ENCODE data around the gene DENND6A. TPM values are rescaled to one million over a fixed set of nuclear protein-coding genes. Genes with fewer than 3 reads are reported as not detected.
A peak's percentile ranks its signal among the peaks of the same experiment; 100 is the strongest.

DENND6A gene
- 10 to 100 TPM; 23.4 to 35.1 TPM for total RNA-seq
- 19.6 TPM for polyA plus RNA-seq (2013, experiment 1 of 2)
- polyA plus RNA-seq (2013, experiment 2 of 2) = 19.4 TPM
- long read RNA-seq, experiment 1, partial matches to known transcripts = 0 of 6 reads
- long read RNA-seq, experiment 1, other reads (novel, unspliced or antisense) = 6 of 6 reads
- long read RNA-seq, experiment 2, full-length matches to known transcripts = 1 of 7 reads
- long read RNA-seq, experiment 2, partial matches to known transcripts = 0 of 7 reads
- long read RNA-seq, experiment 2, other reads (novel, unspliced or antisense) = 6 of 7 reads
- long read RNA-seq, experiment 3, partial matches to known transcripts = 0 of 6 reads
- long read RNA-seq, experiment 3, other reads (novel, unspliced or antisense) = 6 of 6 reads
- long read RNA-seq, experiment 4 = 0 reads

GRCh38 chr3:57692396-57693147 is at the start of gene DENND6A:
Gene DENND6A, minus strand, starts transcription at chr3:57693077. Its CDS starts 59 bp downstream, at chr3:57693018.
- no peaks in the 10 kb centered on the region for H3K36me3 ChIP-seq (ENCODE audit: control insufficient read depth, insufficient read depth, low read length)
- H3K9me3 ChIP-seq (ENCODE audit: control insufficient read depth, low read length) = no peaks in the 10 kb centered on the region
- H3K9ac ChIP-seq (ENCODE audit: extremely low read depth, low read length, poor library complexity, severe bottlenecking) = peak within 1 kb of the TSS; percentile 74
- peaks cover 13% of the 10 kb centered on the region for H3K4me1 Mint-ChIP-seq
- peak within 1 kb of the TSS; percentile 99 for H3K4me3 ChIP-seq (ENCODE audit: low read length)
- H3K9me3 Mint-ChIP-seq = no peaks in the 10 kb centered on the region
- H3K4me1 ChIP-seq (ENCODE audit: control insufficient read depth, insufficient read depth, low read length) = no peaks in the 10 kb centered on the region
- H3K36me3 Mint-ChIP-seq (ENCODE audit: low read depth) = no peaks in the 10 kb centered on the region
- H3K4me3 Mint-ChIP-seq = peak within 1 kb of the TSS; percentile 81
- no peaks in the 10 kb centered on the region for H3K27me3 ChIP-seq (ENCODE audit: control insufficient read depth, insufficient read depth, low read length, poor library complexity, severe bottlenecking)
- TF ChIP-seq CTCF (conservative IDR thresholded peaks at IDR 0.05) = no peak
- H3K27me3 Mint-ChIP-seq (ENCODE audit: insufficient read depth) = no peaks in the 10 kb centered on the region
- peak within 1 kb of the TSS; percentile 96 for H3K27ac ChIP-seq (ENCODE audit: low read depth, low read length)
- 0 to 1% methylated on average over 22 to 71 of the region's 71 CpGs for WGBS, 2 experiments (ENCODE audit: insufficient coverage in 1 of 2, insufficient read length in 1 of 2)
- DNase-seq = peak; percentile 95
- peak within 1 kb of the TSS; percentile 95 for H3K27ac Mint-ChIP-seq

- H3K27me3 ChIP-seq (ENCODE audit: control insufficient read depth, insufficient read depth, low read length, poor library complexity, severe bottlenecking) = no peaks in the 10 kb centered on the region
- no peak overlapping the region for H3K4me3 Mint-ChIP-seq
- WGBS, 2 experiments (ENCODE audit: insufficient coverage in 1 of 2, insufficient read length in 1 of 2) = 98% methylated on average over 5 of the region's 5 CpGs; no CpG with 5 or more reads in 1 of the 2 experiments
- peaks cover 4% of the 10 kb centered on the region for H3K4me1 ChIP-seq (ENCODE audit: control insufficient read depth, insufficient read depth, low read length)
- H3K27ac Mint-ChIP-seq = no peak overlapping the region
- no peaks in the 10 kb centered on the region for H3K9me3 Mint-ChIP-seq
- peaks cover 10% of the 10 kb centered on the region for H3K4me1 Mint-ChIP-seq
- no peaks in the 10 kb centered on the region for H3K36me3 ChIP-seq (ENCODE audit: control insufficient read depth, insufficient read depth, low read length)
- no peak overlapping the region for H3K27ac ChIP-seq (ENCODE audit: low read depth, low read length)
- no peak for DNase-seq
- TF ChIP-seq CTCF (conservative IDR thresholded peaks at IDR 0.05) = no peak
- no peaks in the 10 kb centered on the region for H3K36me3 Mint-ChIP-seq (ENCODE audit: low read depth)
- no peak overlapping the region for H3K9ac ChIP-seq (ENCODE audit: extremely low read depth, low read length, poor library complexity, severe bottlenecking)
- no peak overlapping the region for H3K4me3 ChIP-seq (ENCODE audit: low read length)
- H3K27me3 Mint-ChIP-seq (ENCODE audit: insufficient read depth) = no peaks in the 10 kb centered on the region
- H3K9me3 ChIP-seq (ENCODE audit: control insufficient read depth, low read length) = no peaks in the 10 kb centered on the region
These were observed 47.1 kb upstream of the DENND6A start for GRCh38 chr3:57740027-57740426.

- Histone ChIP-seq H3K9me3 (ENCODE audit: control insufficient read depth, low read length) (no peaks in the 10 kb centered on the region), H3K4me1 (ENCODE audit: control insufficient read depth, insufficient read depth, low read length) (peaks cover 4% of the 10 kb centered on the region), H3K36me3 (ENCODE audit: control insufficient read depth, insufficient read depth, low read length) (no peaks in the 10 kb centered on the region), H3K9ac (ENCODE audit: extremely low read depth, low read length, poor library complexity, severe bottlenecking) (no peak overlapping the region), H3K4me3 (ENCODE audit: low read length) (no peak overlapping the region), H3K27me3 (ENCODE audit: control insufficient read depth, insufficient read depth, low read length, poor library complexity, severe bottlenecking) (no peaks in the 10 kb centered on the region), H3K27ac (ENCODE audit: low read depth, low read length) (no peak overlapping the region)
- H3K27me3 Mint-ChIP-seq (ENCODE audit: insufficient read depth) = no peaks in the 10 kb centered on the region
- H3K4me1 Mint-ChIP-seq = peaks cover 15% of the 10 kb centered on the region
- no peak for DNase-seq
- H3K36me3 Mint-ChIP-seq (ENCODE audit: low read depth) = no peaks in the 10 kb centered on the region
- no peak overlapping the region for H3K27ac Mint-ChIP-seq
- H3K4me3 Mint-ChIP-seq = no peak overlapping the region
- 92 to 93% methylated on average over 4 to 5 of the region's 5 CpGs for WGBS, 2 experiments (ENCODE audit: insufficient coverage in 1 of 2, insufficient read length in 1 of 2)
- no peaks in the 10 kb centered on the region for H3K9me3 Mint-ChIP-seq
- TF ChIP-seq CTCF (conservative IDR thresholded peaks at IDR 0.05) = no peak
These were observed 45.5 kb upstream of the DENND6A start for GRCh38 chr3:57738391-57738790.

Data from endodermal cell (in vitro differentiated cells).